ENCODE results near the gene TRIM38.

- TF ChIP-seq CTCF (IDR thresholded peaks at IDR 0.05) (no peak), POLR2A (IDR thresholded peaks at IDR 0.05) (no peak), POLR2AphosphoS5 (IDR thresholded peaks at IDR 0.05) (no peak), EP300 (IDR thresholded peaks at IDR 0.05) (no peak)
Observed at GRCh38 chr6:25987845-25988244, 25.2 kb downstream of the TRIM38 start.

All from suprapubic skin (tissue), 4 donors.